Endothelial cell of umbilical vein (primary cell): ENCODE data around the gene CNN1. TPM values are rescaled to one million over a fixed set of nuclear protein-coding genes. Genes with fewer than 3 reads are reported as not detected.

ENCODE experiments used
- microRNA-seq: library from miRNA; unstranded; fragments of <30 nt; microRNA quantifications from one replicate; pipeline ENCODE4 v1.2.0, GENCODE V29; 2021; ENCODE audit warnings: borderline number of aligned reads, borderline replicate concordance
- polyA plus RNA-seq, 4 experiments: library from polyadenylated mRNA; depleted of rRNA in 3 of 4; stranded (reverse) in 3 of 4; unstranded in 1 of 4; fragments of >200 nt; gene quantifications; 2 replicates each; pipeline versions ENCODE4 v1.2.1 to v1.2.3, GENCODE V29; 2011 to 2012; ENCODE audit warnings: missing spikeins in 1 of 4
- small RNA-seq: library from RNA; depleted of rRNA; stranded (forward); fragments of <200 nt; gene quantifications from one replicate; pipeline ENCODE3, GENCODE V24; 2012; ENCODE audit warnings: low replicate concordance, low read depth; ENCODE audit not compliant: insufficient read depth, insufficient read length
- total RNA-seq: library from RNA; stranded (reverse); gene quantifications from 2 replicates; pipeline ENCODE4 v1.2.3, GENCODE V29; 2021

CNN1 gene
- total and polyA plus RNA-seq, 2 donors (not counting 3 experiments of a cell fraction or from before 2014, with no cell fraction given), result 0.76 TPM; not detected in 1

Small RNA genes within 50 kb of the gene (microRNA-seq; reads per million reads assigned to microRNA genes)
- 6.5 reads per million, percentile 17 among the genes with 10 or more reads in this experiment for gene MIR7974

Small RNA genes within 50 kb of the gene (small RNA-seq; reads per million reads assigned to genes)
- gene MIR7974 (not detected), gene RN7SL833P (not detected)

Other genes starting within 250 kb of the CNN1 start
- gene TSPAN16, start 242.7 kb upstream of the CNN1 start, total RNA-seq, result not detected in 2 replicates
- not detected in 2 replicates for gene TSPAN16, start 242.7 kb upstream of the CNN1 start, polyA plus RNA-seq
- 41.1 and 48.2 TPM in 2 replicates for gene RAB3D, start 199.2 kb upstream of the CNN1 start, total RNA-seq
- 34.1 and 35.4 TPM in 2 replicates for gene RAB3D, start 199.2 kb upstream of the CNN1 start, polyA plus RNA-seq
- gene TMEM205, start 192.6 kb upstream of the CNN1 start, total RNA-seq, result 57.3 and 58.9 TPM in 2 replicates
- gene TMEM205, start 192.6 kb upstream of the CNN1 start, polyA plus RNA-seq, result 345 and 364 TPM in 2 replicates
- 30.3 and 31.6 TPM in 2 replicates for gene CCDC159, start 192.3 kb upstream of the CNN1 start, total RNA-seq
- gene CCDC159, start 192.3 kb upstream of the CNN1 start, polyA plus RNA-seq, result 28.2 and 30.0 TPM in 2 replicates
- 22.8 and 23.7 TPM in 2 replicates for gene PLPPR2, start 183.4 kb upstream of the CNN1 start, total RNA-seq
- 28.7 and 34.5 TPM in 2 replicates for gene PLPPR2, start 183.4 kb upstream of the CNN1 start, polyA plus RNA-seq
- 2.7 and 3.7 TPM in 2 replicates for gene SWSAP1, start 164.2 kb upstream of the CNN1 start, total RNA-seq
- gene SWSAP1, start 164.2 kb upstream of the CNN1 start, polyA plus RNA-seq, result 4.4 and 4.8 TPM in 2 replicates
- 11.4 and 12.6 TPM in 2 replicates for gene EPOR, start 154.5 kb upstream of the CNN1 start, total RNA-seq
- gene EPOR, start 154.5 kb upstream of the CNN1 start, polyA plus RNA-seq, result 17.3 and 23.5 TPM in 2 replicates
- gene RGL3, start 119.5 kb upstream of the CNN1 start, total RNA-seq, result 1.7 and 5.2 TPM in 2 replicates
- gene RGL3, start 119.5 kb upstream of the CNN1 start, polyA plus RNA-seq, result 0.23 and 0.56 TPM in 2 replicates
- 0.97 TPM in 1 of 2 replicates, not detected in the other for gene ODAD3, start 103.7 kb upstream of the CNN1 start, total RNA-seq
- gene ODAD3, start 103.7 kb upstream of the CNN1 start, polyA plus RNA-seq, result 0.05 and 0.14 TPM in 2 replicates
- gene PRKCSH, start 103.2 kb upstream of the CNN1 start, total RNA-seq, result 387 and 425 TPM in 2 replicates
- gene PRKCSH, start 103.2 kb upstream of the CNN1 start, polyA plus RNA-seq, result 215 and 267 TPM in 2 replicates
- gene ELAVL3, start 57.8 kb upstream of the CNN1 start, total RNA-seq, result 0.07 TPM in 1 of 2 replicates, not detected in the other
- gene ELAVL3, start 57.8 kb upstream of the CNN1 start, polyA plus RNA-seq, result not detected in 2 replicates
- 7.0 and 9.8 TPM in 2 replicates for gene ZNF653, start 33.0 kb upstream of the CNN1 start, total RNA-seq
- 7.1 and 8.7 TPM in 2 replicates for gene ZNF653, start 33.0 kb upstream of the CNN1 start, polyA plus RNA-seq
- gene ECSIT, start 9.7 kb upstream of the CNN1 start, total RNA-seq, result 32.4 and 36.7 TPM in 2 replicates
- 47.2 and 54.0 TPM in 2 replicates for gene ECSIT, start 9.7 kb upstream of the CNN1 start, polyA plus RNA-seq
- gene ELOF1, start 20.4 kb downstream of the CNN1 start, total RNA-seq, result 39.4 and 49.9 TPM in 2 replicates
- 80.2 and 92.6 TPM in 2 replicates for gene ELOF1, start 20.4 kb downstream of the CNN1 start, polyA plus RNA-seq
- gene ACP5, start 38.8 kb downstream of the CNN1 start, total RNA-seq, result not detected in 2 replicates
- 0.84 and 1.3 TPM in 2 replicates for gene ACP5, start 38.8 kb downstream of the CNN1 start, polyA plus RNA-seq
- 9.7 and 11.2 TPM in 2 replicates for gene ZNF627, start 58.6 kb downstream of the CNN1 start, total RNA-seq
- 5.6 and 5.9 TPM in 2 replicates for gene ZNF627, start 58.6 kb downstream of the CNN1 start, polyA plus RNA-seq
- gene ZNF823, start 200.1 kb downstream of the CNN1 start, total RNA-seq, result 3.8 and 4.4 TPM in 2 replicates
- 1.1 and 1.4 TPM in 2 replicates for gene ZNF823, start 200.1 kb downstream of the CNN1 start, polyA plus RNA-seq
- 2.4 and 4.5 TPM in 2 replicates for gene ZNF441, start 228.1 kb downstream of the CNN1 start, total RNA-seq
- gene ZNF441, start 228.1 kb downstream of the CNN1 start, polyA plus RNA-seq, result 1.2 and 1.9 TPM in 2 replicates